B cell (primary cell): ENCODE measurements around the gene WASF3. TPM values are rescaled to one million over a fixed set of nuclear protein-coding genes. Genes with fewer than 3 reads are reported as not detected.

Source experiments
- ATAC-seq: fragments of 200-7000 bp; cut with Tn5 transposase; one replicate; pipeline ENCODE4 v1.10.0; 2021; ENCODE audit warnings: low read depth, mild to moderate bottlenecking, moderate number of reproducible peaks, moderate library complexity
- CTCF ChIA-PET: fragments of 350-600 bp; sonication (Branson Sonifier 250); formaldehyde crosslinking; loops from one replicate; lab custom pipeline; 2021; ENCODE audit warnings: antibody characterized with exemption, inconsistent platforms; lab: Charles Lee
- POLR2A ChIA-PET: fragments of 350-600 bp; sonication (Branson Sonifier 250); formaldehyde crosslinking; loops from one replicate; lab custom pipeline; 2021; ENCODE audit warnings: antibody characterized with exemption; lab: Charles Lee
- DNase-seq: peaks from one replicate; pipeline ENCODE4 v3.0.0; 2013
- H2AFZ ChIP-seq: 2 replicates; pipeline ENCODE4 v1.6.1; 2012; ENCODE audit warnings: mild to moderate bottlenecking, low read depth, low read length; ENCODE audit not compliant: insufficient read depth, poor library complexity, severe bottlenecking
- H3K27ac ChIP-seq, 2 donors: 1 replicate in 1 of 2; 2 replicates in 1 of 2; pipeline ENCODE4 v1.5.1; 2012 to 2013; ENCODE audit warnings: low read length in 2 of 2, mild to moderate bottlenecking in 2 of 2, moderate library complexity in 1 of 2
- H3K27me3 ChIP-seq, 4 experiments: fragments of 200-600 bp in 1 of 4; sonication (generic) in 1 of 4; replicated peaks in 1 of 4; 1 replicate in 2 of 4; 2 replicates in 2 of 4; pipeline versions ENCODE4 v1.6.1 to v1.7.0; 2013 to 2016; ENCODE audit warnings: low read length in 3 of 4, mild to moderate bottlenecking in 2 of 4, mixed read lengths in 1 of 4, moderate library complexity in 1 of 4; ENCODE audit not compliant: insufficient read depth in 4 of 4, control insufficient read depth in 3 of 4; ENCODE audit errors: control extremely low read depth in 1 of 4
- H3K36me3 ChIP-seq, 2 experiments: replicated peaks in 1 of 2; 1 replicate in 1 of 2; 2 replicates in 1 of 2; pipeline versions ENCODE4 v1.6.1 to v1.7.1; 2013; ENCODE audit warnings: low read length in 1 of 2; ENCODE audit not compliant: insufficient read depth in 2 of 2, control insufficient read depth in 1 of 2; ENCODE audit errors: control extremely low read depth in 1 of 2, extremely low read depth in 1 of 2
- H3K4me1 ChIP-seq, 2 donors: fragments of 200-600 bp in 1 of 2; sonication (generic) in 1 of 2; 1 replicate in 1 of 2; 2 replicates in 1 of 2; pipeline versions ENCODE4 v1.5.1 to v1.6.1; 2013 to 2017; ENCODE audit warnings: low read length in 2 of 2; ENCODE audit not compliant: control insufficient read depth in 2 of 2, insufficient read depth in 2 of 2
- H3K4me2 ChIP-seq: replicated peaks from 2 replicates; pipeline ENCODE3; 2012; ENCODE audit warnings: mild to moderate bottlenecking, low read depth, low read length; ENCODE audit not compliant: poor library complexity, severe bottlenecking
- H3K4me3 ChIP-seq, 5 experiments: fragments of 200-600 bp in 1 of 5; sonication (generic) in 1 of 5; 1 replicate in 3 of 5; 2 replicates in 2 of 5; pipeline versions ENCODE4 v1.5.1 to v1.7.0; 2011 to 2016; ENCODE audit warnings: low read length in 4 of 5, mild to moderate bottlenecking in 4 of 5, low read depth in 2 of 5, control low read depth in 1 of 5, moderate library complexity in 1 of 5; ENCODE audit not compliant: insufficient read depth in 1 of 5; ENCODE audit errors: control extremely low read depth in 1 of 5, extremely low read depth in 1 of 5
- H3K79me2 ChIP-seq: fragments of 200-600 bp; sonication (generic); one replicate; pipeline ENCODE4 v1.6.0; 2016; ENCODE audit warnings: low read length; ENCODE audit not compliant: control insufficient read depth, insufficient read depth
- H3K9ac ChIP-seq: fragments of 200-600 bp; sonication (generic); 2 replicates; pipeline ENCODE4 v1.6.1; 2017; ENCODE audit warnings: mild to moderate bottlenecking, low read length, moderate library complexity
- H3K9me3 ChIP-seq, 3 donors: one replicate each; pipeline versions ENCODE4 v1.6.1 to v1.7.1; 2013; ENCODE audit warnings: low read length in 2 of 3; ENCODE audit not compliant: control insufficient read depth in 2 of 3, insufficient read depth in 1 of 3; ENCODE audit errors: control extremely low read depth in 1 of 3
- H4K20me1 ChIP-seq: 2 replicates; pipeline ENCODE4 v1.6.0; 2012; ENCODE audit warnings: mild to moderate bottlenecking, low read length; ENCODE audit not compliant: insufficient read depth, control insufficient read depth, poor library complexity, severe bottlenecking
- H3K27ac Mint-ChIP-seq: one replicate; pipeline ENCODE4 v1.8.0; 2021; ENCODE audit warnings: mixed read lengths
- H3K27me3 Mint-ChIP-seq: one replicate; pipeline ENCODE4 v1.8.0; 2021; ENCODE audit warnings: mixed read lengths
- H3K4me1 Mint-ChIP-seq: one replicate; pipeline ENCODE4 v1.8.0; 2021; ENCODE audit warnings: mixed read lengths
- H3K4me3 Mint-ChIP-seq: one replicate; pipeline ENCODE4 v1.8.0; 2021; ENCODE audit warnings: mixed read lengths
- H3K9me3 Mint-ChIP-seq: one replicate; pipeline ENCODE4 v1.8.0; 2022; ENCODE audit warnings: mixed read lengths; ENCODE audit not compliant: insufficient read depth
- CTCF ChIP-seq: fragments of 200-600 bp; IDR thresholded peaks from one replicate; pipeline ENCODE4 v1.8.0; 2022; ENCODE audit warnings: antibody characterized with exemption, mild to moderate bottlenecking
- EZH2 ChIP-seq: IDR thresholded peaks from 2 replicates; pipeline ENCODE4 v1.6.1; 2012; ENCODE audit warnings: borderline replicate concordance, low read depth, mild to moderate bottlenecking, moderate library complexity, low read length; ENCODE audit not compliant: insufficient read depth, poor library complexity, severe bottlenecking
- WGBS: methylation state at CpG from one replicate; pipeline ENCODE4 v1.1.5; 2013; ENCODE audit warnings: missing lambda C conversion rate; ENCODE audit not compliant: insufficient coverage; 5-methylcytosine and 5-hydroxymethylcytosine counted together
- intact Hi-C: fragments of 100-400 bp; cut with micrococcal nuclease; formaldehyde crosslinking; loops from one replicate; pipeline ENCODE4 v1.10.0; 2022
- polyA plus RNA-seq: library from polyadenylated mRNA; depleted of rRNA; stranded (reverse); fragments of >200 nt; gene quantifications from 2 replicates; pipeline ENCODE4 v1.2.3, GENCODE V29; 2012
- total RNA-seq, 2 donors: library from RNA; stranded (reverse); fragments of 120-200 nt in 1 of 2; gene quantifications; 1 replicate in 1 of 2; 2 replicates in 1 of 2; pipeline versions ENCODE4 v1.2.3 to v1.2.4, GENCODE V29; 2013 to 2022

Gene WASF3
- total and polyA plus RNA-seq, 2 donors (not counting 1 experiment from before 2014, with no cell fraction given), result 0.18 to 0.89 TPM

- Histone ChIP-seq H3K27ac (no peak overlapping the region), H3K4me1 (no peaks in the 10 kb centered on the region), H3K4me3 (no peak overlapping the region), H3K4me2 (no peak overlapping the region), H3K36me3 (no peaks in the 10 kb centered on the region), H3K79me2 (no peaks in the 10 kb centered on the region), H3K9me3 (no peaks in the 10 kb centered on the region), H3K9ac (no peak overlapping the region), H2AFZ (no peak overlapping the region), H3K27me3 (no peaks in the 10 kb centered on the region), H4K20me1 (no peaks in the 10 kb centered on the region)
- Mint-ChIP-seq H3K27ac (no peak overlapping the region), H3K27me3 (peaks cover 18% of the 10 kb centered on the region), H3K4me1 (no peaks in the 10 kb centered on the region), H3K4me3 (no peak overlapping the region), H3K9me3 (no peaks in the 10 kb centered on the region)
- WGBS, result 84% methylated on average over 3 of the region's 5 CpGs
- POLR2A ChIA-PET, result no interaction called here
- intact Hi-C loops, result no loop called here
- ATAC-seq (no peak), DNase-seq (no peak)
- CTCF ChIA-PET, result no interaction called here
- no peak for TF ChIP-seq CTCF
- no peak for TF ChIP-seq EZH2
Observed at GRCh38 chr13:26679411-26680122, 122.1 kb downstream of the WASF3 start.

- POLR2A ChIA-PET, result no interaction called here
Observed at GRCh38 chr13:26680123-26680450, 122.6 kb downstream of the WASF3 start.

More at GRCh38 chr13:26680123-26680450, 122.6 kb downstream of the WASF3 start:
- Histone ChIP-seq H3K27ac (no peak overlapping the region), H3K9ac (no peak overlapping the region), H4K20me1 (no peaks in the 10 kb centered on the region), H3K4me2 (no peak overlapping the region), H2AFZ (no peak overlapping the region), H3K79me2 (no peaks in the 10 kb centered on the region), H3K4me3 (no peak overlapping the region), H3K4me1 (no peaks in the 10 kb centered on the region), H3K27me3 (no peaks in the 10 kb centered on the region), H3K36me3 (no peaks in the 10 kb centered on the region), H3K9me3 (no peaks in the 10 kb centered on the region)
- Mint-ChIP-seq H3K27ac (no peak overlapping the region), H3K4me3 (no peak overlapping the region), H3K4me1 (no peaks in the 10 kb centered on the region), H3K27me3 (peaks cover 19% of the 10 kb centered on the region), H3K9me3 (no peaks in the 10 kb centered on the region)
- intact Hi-C loops, result no loop called here
- TF ChIP-seq EZH2, result no peak
- TF ChIP-seq CTCF, result no peak
- ATAC-seq (no peak), DNase-seq (no peak)
- CTCF ChIA-PET, result no interaction called here
- 95% methylated on average over 9 of the region's 9 CpGs for WGBS
